22Rv1 (cell line): ENCODE measurements around the gene AK9.

ENCODE experiments used
- CTCF ChIP-seq: fragments of 450-650 bp; IDR thresholded peaks from 2 replicates; pipeline ENCODE4 v1.5.1; 2017; ENCODE audit warnings: mild to moderate bottlenecking
- ZFX ChIP-seq: fragments of 450-650 bp; IDR thresholded peaks from 2 replicates; pipeline ENCODE4 v1.6.1; 2017; ENCODE audit warnings: antibody characterized with exemption, borderline replicate concordance

GRCh38 chr6:109449795-109450673, 241.0 kb downstream of the AK9 start:
- no peak for TF ChIP-seq CTCF
- TF ChIP-seq ZFX, result no peak
